Loucy (cell line): ENCODE results near the gene DDO.

Source experiments
- H2AFZ ChIP-seq: fragments of 200-600 bp; sonication (generic); 2 replicates; pipeline ENCODE4 v1.6.0; 2016; ENCODE audit warnings: antibody characterized with exemption, mild to moderate bottlenecking, low read length, moderate library complexity
- H3F3A ChIP-seq: fragments of 200-600 bp; 2 replicates; pipeline ENCODE4 v1.6.0; 2016; ENCODE audit warnings: antibody characterized with exemption, low read depth, mild to moderate bottlenecking
- H3K27me3 ChIP-seq: fragments of 200-600 bp; sonication (generic); 2 replicates; pipeline ENCODE4 v1.6.1; 2014; ENCODE audit warnings: low read length, mild to moderate bottlenecking; ENCODE audit not compliant: insufficient read depth, poor library complexity, severe bottlenecking
- H3K36me3 ChIP-seq: fragments of 200-600 bp; sonication (generic); 2 replicates; pipeline ENCODE4 v1.6.1; 2016; ENCODE audit warnings: low read length; ENCODE audit not compliant: insufficient read depth
- H3K4me1 ChIP-seq: fragments of 200-600 bp; sonication (generic); 2 replicates; pipeline ENCODE4 v1.5.1; 2014; ENCODE audit warnings: low read length, mild to moderate bottlenecking; ENCODE audit not compliant: insufficient read depth, poor library complexity, severe bottlenecking
- H3K4me2 ChIP-seq: fragments of 200-600 bp; sonication (generic); 2 replicates; pipeline ENCODE4 v1.6.0; 2014; ENCODE audit warnings: antibody characterized with exemption, low read length, low read depth, mild to moderate bottlenecking; ENCODE audit not compliant: poor library complexity, severe bottlenecking
- H3K4me3 ChIP-seq: fragments of 200-600 bp; sonication (generic); 2 replicates; pipeline ENCODE4 v1.5.1; 2014; ENCODE audit warnings: low read length, mild to moderate bottlenecking, mixed read lengths; ENCODE audit not compliant: poor library complexity, severe bottlenecking
- H3K79me2 ChIP-seq: fragments of 200-600 bp; sonication (generic); 2 replicates; pipeline ENCODE4 v1.6.1; 2014; ENCODE audit warnings: low read length; ENCODE audit not compliant: insufficient read depth
- H3K9ac ChIP-seq: fragments of 200-600 bp; sonication (generic); 2 replicates; pipeline ENCODE4 v1.6.0; 2014; ENCODE audit warnings: mild to moderate bottlenecking, low read depth, low read length, moderate library complexity; ENCODE audit not compliant: poor library complexity, severe bottlenecking
- H3K9me2 ChIP-seq: fragments of 200-600 bp; sonication (generic); replicated peaks from 2 replicates; pipeline ENCODE4 v1.6.1; 2016; ENCODE audit warnings: low read depth, low read length, mixed read lengths
- H3K9me3 ChIP-seq: fragments of 200-600 bp; sonication (generic); 2 replicates; pipeline ENCODE4 v1.6.1; 2014; ENCODE audit warnings: mild to moderate bottlenecking, antibody characterized with exemption, low read length, low read depth; ENCODE audit not compliant: insufficient read depth
- H4K20me1 ChIP-seq: fragments of 200-600 bp; sonication (generic); 2 replicates; pipeline ENCODE4 v1.6.0; 2014; ENCODE audit warnings: antibody characterized with exemption, low read length, mild to moderate bottlenecking; ENCODE audit not compliant: insufficient read depth, poor library complexity, severe bottlenecking
- CTCF ChIP-seq: fragments of 200-600 bp; sonication (generic); conservative IDR thresholded peaks from 2 replicates; pipeline ENCODE4 v1.5.1; 2014; ENCODE audit warnings: mild to moderate bottlenecking, antibody characterized with exemption, low read length
- EZH2phosphoT487 ChIP-seq: fragments of 200-600 bp; IDR thresholded peaks from 2 replicates; pipeline ENCODE4 v1.6.1; 2018; ENCODE audit warnings: antibody characterized with exemption, mild to moderate bottlenecking, moderate library complexity, borderline replicate concordance

Gene DDO

GRCh38 chr6:110366256-110366655 is 49.1 kb downstream of the DDO start:
- H3K36me3 ChIP-seq, result no peaks in the 10 kb centered on the region
- H3K79me2 ChIP-seq, result no peaks in the 10 kb centered on the region
- H3K4me3 ChIP-seq, result peak overlapping the region; percentile 59
- H4K20me1 ChIP-seq, result no peaks in the 10 kb centered on the region
- TF ChIP-seq CTCF (no peak), EZH2phosphoT487 (no peak)
- no peaks in the 10 kb centered on the region for H3K27me3 ChIP-seq
- peaks cover 2% of the 10 kb centered on the region; the same call in 1 of the 2 replicates for H3K9me3 ChIP-seq
- peaks cover 8% of the 10 kb centered on the region for H3F3A ChIP-seq
- H3K9me2 ChIP-seq, result no peaks in the 10 kb centered on the region
- H2AFZ ChIP-seq, result peak overlapping the region; percentile 24
- H3K4me1 ChIP-seq, result peaks cover 42% of the 10 kb centered on the region
- peak overlapping the region; percentile 76 for H3K4me2 ChIP-seq
- peak overlapping the region; percentile 44 for H3K9ac ChIP-seq

GRCh38 chr6:110364364-110365105 is 50.8 kb downstream of the DDO start:
- H4K20me1 ChIP-seq, result no peaks in the 10 kb centered on the region

GRCh38 chr6:110363748-110364147 is 51.6 kb downstream of the DDO start:
- H3K27me3 ChIP-seq, result no peaks in the 10 kb centered on the region
- TF ChIP-seq CTCF (no peak), EZH2phosphoT487 (no peak)
- peaks cover 8% of the 10 kb centered on the region for H3F3A ChIP-seq
- H3K4me3 ChIP-seq, result no peak overlapping the region
- no peak overlapping the region for H3K9ac ChIP-seq
- H2AFZ ChIP-seq, result no peak overlapping the region
- no peaks in the 10 kb centered on the region for H3K36me3 ChIP-seq
- no peaks in the 10 kb centered on the region for H3K9me2 ChIP-seq
- H3K4me1 ChIP-seq, result peaks cover 50% of the 10 kb centered on the region
- H3K79me2 ChIP-seq, result no peaks in the 10 kb centered on the region
- H3K4me2 ChIP-seq, result no peak overlapping the region
- peaks cover 3% of the 10 kb centered on the region; the same call in 1 of the 2 replicates for H3K9me3 ChIP-seq
- no peaks in the 10 kb centered on the region for H4K20me1 ChIP-seq

More at GRCh38 chr6:110364364-110365105, 50.8 kb downstream of the DDO start:
- H3F3A ChIP-seq, result peaks cover 8% of the 10 kb centered on the region
- TF ChIP-seq EZH2phosphoT487 (no peak), CTCF (no peak)
- no peak overlapping the region for H2AFZ ChIP-seq
- H3K4me2 ChIP-seq, result no peak overlapping the region
- H3K4me1 ChIP-seq, result peaks cover 52% of the 10 kb centered on the region
- peaks cover 3% of the 10 kb centered on the region; the same call in 1 of the 2 replicates for H3K9me3 ChIP-seq
- H3K9ac ChIP-seq, result no peak overlapping the region
- no peaks in the 10 kb centered on the region for H3K79me2 ChIP-seq
- no peaks in the 10 kb centered on the region for H3K9me2 ChIP-seq
- H3K36me3 ChIP-seq, result no peaks in the 10 kb centered on the region
- H3K4me3 ChIP-seq, result no peak overlapping the region
- H3K27me3 ChIP-seq, result no peaks in the 10 kb centered on the region
